Endothelial cell of umbilical vein (primary cell): Measurements from ENCODE around the gene ASCL5. TPM values are rescaled to one million over a fixed set of nuclear protein-coding genes. Genes with fewer than 3 reads are reported as not detected.

Experiments used
- Bru-seq: library from RNA; stranded (reverse); fragments of 400-500 nt; gene quantifications from one replicate; lab custom pipeline; 2021; lab: Mats Ljungman, UMichigan
- BruChase-seq, 2 experiments: library from RNA; stranded (reverse); fragments of 400-500 nt; gene quantifications; one replicate each; lab custom pipeline; 2021; lab: Mats Ljungman, UMichigan
- BruUV-seq: library from RNA; stranded (reverse); fragments of 400-500 nt; replicated peaks from 2 replicates; lab custom pipeline; 2021; lab: Mats Ljungman, UMichigan
- CTCF ChIA-PET: fragments of 300-600, 350-600 bp; sonication (Branson Sonifier 250); formaldehyde crosslinking; loops from one replicate; lab custom pipeline; 2021; ENCODE audit warnings: antibody characterized with exemption, inconsistent platforms; lab: Charles Lee
- POLR2A ChIA-PET: fragments of 300-600, 350-600 bp; sonication (Branson Sonifier 250); formaldehyde crosslinking; loops from one replicate; lab custom pipeline; 2021; ENCODE audit warnings: antibody characterized with exemption, inconsistent platforms; lab: Charles Lee
- DNase-seq: peaks from one replicate; pipeline ENCODE4 v3.0.0-alpha.2; 2011; ENCODE audit warnings: low read depth, low spot score
- FAIRE-seq: peaks from 2 replicates; lab custom pipeline; 2011; peaks lifted over from hg19 to GRCh38; lab: Jason Lieb, UNC
- H2AFZ ChIP-seq: 2 replicates; pipeline ENCODE4 v1.6.0; 2012; ENCODE audit warnings: low read depth, low read length, control low read depth, inconsistent platforms
- H3K27ac ChIP-seq: 2 replicates; pipeline ENCODE4 v1.5.1; 2011; ENCODE audit warnings: low read depth, mild to moderate bottlenecking, control low read depth, low read length, moderate library complexity; ENCODE audit not compliant: insufficient read depth
- H3K27me3 ChIP-seq, 2 experiments: 2 replicates each; pipeline versions ENCODE4 v1.6.0 to v1.6.1; 2011; ENCODE audit warnings: low read length in 2 of 2, mixed read lengths in 1 of 2; ENCODE audit not compliant: control insufficient read depth in 2 of 2, insufficient read depth in 2 of 2
- H3K36me3 ChIP-seq, 2 experiments: 2 replicates in 1 of 2; 3 replicates in 1 of 2; pipeline ENCODE4 v1.5.1; 2011; ENCODE audit warnings: low read length in 2 of 2, mild to moderate bottlenecking in 1 of 2, moderate library complexity in 1 of 2; ENCODE audit not compliant: control insufficient read depth in 2 of 2, insufficient read depth in 2 of 2; ENCODE audit errors: extremely low read depth in 1 of 2
- H3K4me1 ChIP-seq: 3 replicates; pipeline ENCODE4 v1.5.1; 2011; ENCODE audit warnings: mild to moderate bottlenecking, low read length; ENCODE audit not compliant: control insufficient read depth, insufficient read depth; ENCODE audit errors: extremely low read depth
- H3K4me2 ChIP-seq: 2 replicates; pipeline ENCODE4 v1.6.1; 2011; ENCODE audit warnings: low read length, control low read depth, mixed read lengths; ENCODE audit not compliant: insufficient read depth
- H3K4me3 ChIP-seq, 3 experiments: fragments of 200-600 bp in 1 of 3; sonication (generic), shearing (Covaris generic) in 1 of 3; replicated peaks in 1 of 3; 2 replicates each; pipeline ENCODE4 v1.5.1; 2011 to 2016; ENCODE audit warnings: control low read depth in 3 of 3, low read length in 3 of 3, mild to moderate bottlenecking in 2 of 3, inconsistent platforms in 1 of 3, low read depth in 1 of 3, moderate library complexity in 1 of 3; ENCODE audit not compliant: insufficient read depth in 1 of 3
- H3K79me2 ChIP-seq: 2 replicates; pipeline ENCODE4 v1.6.0; 2012; ENCODE audit warnings: low read length, inconsistent platforms; ENCODE audit not compliant: control insufficient read depth, insufficient read depth
- H3K9ac ChIP-seq: replicated peaks from 2 replicates; pipeline ENCODE3; 2011; ENCODE audit warnings: low read length, control low read depth; ENCODE audit not compliant: insufficient read depth; ENCODE audit errors: extremely low read depth
- H3K9me1 ChIP-seq: replicated peaks from 3 replicates; pipeline ENCODE4 v1.6.0; 2011; ENCODE audit warnings: mild to moderate bottlenecking, low read length; ENCODE audit not compliant: control insufficient read depth, insufficient read depth; ENCODE audit errors: extremely low read depth
- H3K9me3 ChIP-seq: replicated peaks from 2 replicates; pipeline ENCODE4 v1.5.1; 2012; ENCODE audit warnings: low read length, inconsistent platforms; ENCODE audit not compliant: control insufficient read depth, insufficient read depth
- H4K20me1 ChIP-seq: replicated peaks from 2 replicates; pipeline ENCODE3; 2011; ENCODE audit warnings: mild to moderate bottlenecking, low read length; ENCODE audit not compliant: control insufficient read depth, insufficient read depth; ENCODE audit errors: extremely low read depth
- FOS ChIP-seq: IDR thresholded peaks from 2 replicates; pipeline ENCODE4 v1.6.1; 2011; ENCODE audit warnings: mild to moderate bottlenecking, low read length, moderate library complexity, borderline replicate concordance; ENCODE audit not compliant: insufficient read depth
- JUN ChIP-seq: IDR thresholded peaks from 2 replicates; pipeline ENCODE4 v1.6.1; 2011; ENCODE audit warnings: borderline replicate concordance, low read depth; ENCODE audit not compliant: insufficient read length, insufficient read depth
- MYC ChIP-seq: IDR thresholded peaks from one replicate; pipeline ENCODE4 v1.6.1; 2011; ENCODE audit warnings: mild to moderate bottlenecking, low read depth, low read length
- POLR2A ChIP-seq: IDR thresholded peaks from 2 replicates; pipeline ENCODE4 v1.6.1; 2012; ENCODE audit warnings: low read depth, mild to moderate bottlenecking, control low read depth, low read length
- dilution Hi-C: fragments of 300-500 bp; cut with MboI; formaldehyde crosslinking; loops from one replicate; pipeline ENCODE4 v1.15.0; 2019; ENCODE audit warnings: low sequenced_read_pairs; ENCODE audit not compliant: extremely low pct_ligation_motif_present
- intact Hi-C: fragments of 100-400 bp; cut with micrococcal nuclease; formaldehyde crosslinking; loops from one replicate; pipeline ENCODE4 v1.10.0; 2022
- long read RNA-seq: library from polyadenylated mRNA; stranded (forward); transcript quantifications from one replicate; pipeline ENCODE4 v2.0.0, GENCODE V29; 2021
- polyA minus RNA-seq, 3 experiments: library from RNA; depleted of rRNA, polyadenylated mRNA; stranded (reverse); fragments of >200 nt; gene quantifications; 1 replicate in 1 of 3; 2 replicates in 2 of 3; pipeline ENCODE4 v1.2.3, GENCODE V29; 2011
- polyA plus RNA-seq, 4 experiments: library from polyadenylated mRNA; depleted of rRNA in 3 of 4; stranded (reverse) in 3 of 4; unstranded in 1 of 4; fragments of >200 nt; gene quantifications; 2 replicates each; pipeline versions ENCODE4 v1.2.1 to v1.2.3, GENCODE V29; 2011 to 2012; ENCODE audit warnings: missing spikeins in 1 of 4
- total RNA-seq: library from RNA; stranded (reverse); gene quantifications from 2 replicates; pipeline ENCODE4 v1.2.3, GENCODE V29; 2021
- TF ChIP-seq, protein P1 (sequence below), 2 donors: IDR thresholded peaks; 1 replicate in 1 of 2; 2 replicates in 1 of 2; pipeline ENCODE4 v1.5.1; 2011; ENCODE audit warnings: low read length in 2 of 2, mild to moderate bottlenecking in 2 of 2, moderate library complexity in 2 of 2, control low read depth in 1 of 2, inconsistent platforms in 1 of 2, low read depth in 1 of 2; ENCODE audit not compliant: insufficient read depth in 1 of 2; ENCODE audit errors: extremely low read depth in 1 of 2

The ASCL5 gene, protein sequence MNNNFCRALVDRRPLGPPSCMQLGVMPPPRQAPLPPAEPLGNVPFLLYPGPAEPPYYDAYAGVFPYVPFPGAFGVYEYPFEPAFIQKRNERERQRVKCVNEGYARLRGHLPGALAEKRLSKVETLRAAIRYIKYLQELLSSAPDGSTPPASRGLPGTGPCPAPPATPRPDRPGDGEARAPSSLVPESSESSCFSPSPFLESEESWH
- total RNA-seq, result not detected in 2 replicates
- polyA plus RNA-seq, result not detected in 2 replicates
- not detected in 2 replicates for polyA plus RNA-seq (2011; cell fraction: cytosol; rRNA removed)
- not detected in 2 replicates for polyA plus RNA-seq (2011; cell fraction: nucleus; rRNA removed)
- not detected in 2 replicates for polyA plus RNA-seq (2012)
- polyA minus RNA-seq, result 0.75 TPM in 1 of 2 replicates, not detected in the other
- not detected for polyA minus RNA-seq (2011; cell fraction: cytosol; rRNA and poly(A)+ RNA removed)
- polyA minus RNA-seq (2011; cell fraction: nucleus; rRNA and poly(A)+ RNA removed), result not detected in 2 replicates
- Bru-seq, nascent RNA, result not detected
- BruChase-seq, experiment 1, labeled RNA remaining after a 6-hour chase, result percentile 10 among the genes with signal in this experiment
- BruChase-seq, experiment 2, labeled RNA remaining after a 2-hour chase, result percentile 7 among the genes with signal in this experiment
- long read RNA-seq, result 0 reads

DNA sequence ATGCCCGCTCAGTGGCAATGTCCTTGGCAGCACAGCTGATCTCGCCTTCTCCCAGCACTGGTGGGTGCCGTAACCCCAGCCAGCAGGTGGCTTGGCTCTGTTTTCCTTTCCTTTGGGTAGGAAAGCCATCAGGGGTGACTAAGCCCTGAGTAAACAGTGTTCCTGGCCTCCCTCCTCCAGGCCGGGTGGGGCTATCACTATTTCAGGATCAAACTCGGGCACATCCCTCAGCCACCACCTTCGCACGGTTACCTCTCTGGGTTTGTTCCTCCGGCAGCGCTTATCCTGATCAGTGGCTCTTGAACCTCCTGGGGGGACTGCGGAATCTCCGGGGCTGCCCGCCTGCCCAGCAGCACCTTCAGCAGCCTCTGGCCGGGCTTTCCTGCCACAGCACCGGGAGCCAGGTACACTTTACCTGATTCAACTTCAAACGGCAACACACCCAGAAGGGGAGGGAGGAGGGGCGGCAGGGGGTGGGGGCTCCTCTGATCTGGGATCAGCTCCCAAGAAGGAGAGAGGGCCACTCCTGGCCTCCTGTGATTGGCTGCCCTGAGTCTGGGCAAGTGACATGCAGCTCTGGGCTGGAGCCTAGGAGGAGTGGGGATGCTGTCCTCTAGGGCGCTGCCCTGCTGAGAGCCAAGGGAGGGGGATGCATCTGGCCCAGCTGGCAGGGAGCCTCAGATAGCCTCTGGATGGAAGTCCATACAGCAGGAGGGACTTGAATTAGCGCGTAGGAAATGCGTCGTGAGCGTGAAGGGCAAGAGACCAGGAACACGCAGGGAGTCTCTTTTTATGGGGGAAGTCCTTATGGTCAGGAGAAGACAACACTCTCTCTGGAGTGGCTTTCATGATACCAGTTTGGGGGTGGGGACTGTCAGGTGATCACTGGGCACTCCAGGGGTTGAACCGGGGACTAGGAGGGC lies at the start of gene ASCL5:
ASCL5 (minus strand) TSS at position 353 of the 923 bp plus-strand sequence. CDS start 11,812 bp downstream, outside the sequence.
- Histone ChIP-seq H2AFZ (no peak within 1 kb of the TSS), H3K9me3 (no peaks in the 10 kb centered on the region), H3K9ac (no peak within 1 kb of the TSS), H3K27me3 (peaks cover 17 to 18% of the 10 kb centered on the region in 2 experiments), H3K36me3 (no peaks in the 10 kb centered on the region), H3K9me1 (no peaks in the 10 kb centered on the region), H3K4me2 (no peak within 1 kb of the TSS), H3K27ac (no peak within 1 kb of the TSS), H3K4me3 (no peak within 1 kb of the TSS), H3K79me2 (no peaks in the 10 kb centered on the region), H3K4me1 (no peaks in the 10 kb centered on the region), H4K20me1 (no peaks in the 10 kb centered on the region)
- dilution Hi-C loops, result no loop called here
- CTCF ChIA-PET, result interaction anchor here (0.7 to 1.4 kb wide), 4 partner anchors 8 to 155 kb away, joined by 3 to 7 read pairs (median 4); partner anchors contain the start of gene TMEM9
- TF ChIP-seq MYC, result no peak
- TF ChIP-seq POLR2A, result no peak
- TF ChIP-seq FOS, result peak; percentile 18
- no peak for TF ChIP-seq JUN
- TF ChIP-seq, protein P1, sequence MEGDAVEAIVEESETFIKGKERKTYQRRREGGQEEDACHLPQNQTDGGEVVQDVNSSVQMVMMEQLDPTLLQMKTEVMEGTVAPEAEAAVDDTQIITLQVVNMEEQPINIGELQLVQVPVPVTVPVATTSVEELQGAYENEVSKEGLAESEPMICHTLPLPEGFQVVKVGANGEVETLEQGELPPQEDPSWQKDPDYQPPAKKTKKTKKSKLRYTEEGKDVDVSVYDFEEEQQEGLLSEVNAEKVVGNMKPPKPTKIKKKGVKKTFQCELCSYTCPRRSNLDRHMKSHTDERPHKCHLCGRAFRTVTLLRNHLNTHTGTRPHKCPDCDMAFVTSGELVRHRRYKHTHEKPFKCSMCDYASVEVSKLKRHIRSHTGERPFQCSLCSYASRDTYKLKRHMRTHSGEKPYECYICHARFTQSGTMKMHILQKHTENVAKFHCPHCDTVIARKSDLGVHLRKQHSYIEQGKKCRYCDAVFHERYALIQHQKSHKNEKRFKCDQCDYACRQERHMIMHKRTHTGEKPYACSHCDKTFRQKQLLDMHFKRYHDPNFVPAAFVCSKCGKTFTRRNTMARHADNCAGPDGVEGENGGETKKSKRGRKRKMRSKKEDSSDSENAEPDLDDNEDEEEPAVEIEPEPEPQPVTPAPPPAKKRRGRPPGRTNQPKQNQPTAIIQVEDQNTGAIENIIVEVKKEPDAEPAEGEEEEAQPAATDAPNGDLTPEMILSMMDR (IDR thresholded peaks at IDR 0.05; ENCODE audit: extremely low read depth in 1 of 2, insufficient read depth in 1 of 2, low read depth in 1 of 2, low read length in 2 of 2), result peak in 1 of 2 donors; percentile 1
- POLR2A ChIA-PET, result no interaction called here
- BruUV-seq, result no TSS peak
- DNase-seq (peak; percentile 41), FAIRE-seq (peak; percentile 75)
- intact Hi-C loops, result no loop called here
